Measurements from ENCODE around the gene NBEA.

- TF ChIP-seq POLR2A (IDR thresholded peaks at IDR 0.05; ENCODE audit: low read length): no peak
- TF ChIP-seq EP300 (IDR thresholded peaks at IDR 0.05): no peak
Measured at GRCh38 chr13:34939771-34940170, 2.3 kb upstream of the NBEA start.

Data from A549 (cell line).